Natural killer cell (primary cell): Measurements from ENCODE around the gene TREM2. TPM values are rescaled to one million over a fixed set of nuclear protein-coding genes. Genes with fewer than 3 reads are reported as not detected.
A peak's percentile ranks its signal among the peaks of the same experiment; 100 is the strongest.

Experiments
- ATAC-seq, 3 donors: fragments of 150-1000 bp in 2 of 3; fragments of 200-7000 bp in 1 of 3; cut with Tn5 transposase; 1 replicate in 1 of 3; 2 replicates in 2 of 3; pipeline ENCODE4 v1.10.0; 2021; ENCODE audit warnings: mild to moderate bottlenecking in 2 of 3, moderate library complexity in 2 of 3
- DNase-seq, 2 donors: peaks; one replicate each; pipeline versions ENCODE4 v3.0.0 to v3.0.0-alpha.2; 2013 to 2021; ENCODE audit warnings: mixed read lengths in 1 of 2
- H3K27ac ChIP-seq: one replicate; pipeline ENCODE4 v1.5.1; 2013; ENCODE audit warnings: mild to moderate bottlenecking, low read length
- H3K27me3 ChIP-seq: one replicate; pipeline ENCODE4 v1.6.1; 2013; ENCODE audit warnings: low read length; ENCODE audit not compliant: control insufficient read depth, insufficient read depth
- H3K36me3 ChIP-seq: one replicate; pipeline ENCODE4 v1.6.1; 2013; ENCODE audit warnings: low read length; ENCODE audit not compliant: control insufficient read depth, insufficient read depth
- H3K4me1 ChIP-seq: one replicate; pipeline ENCODE4 v1.6.1; 2013; ENCODE audit warnings: low read length; ENCODE audit not compliant: control insufficient read depth, insufficient read depth
- H3K4me3 ChIP-seq: one replicate; pipeline ENCODE4 v1.5.1; 2013; ENCODE audit warnings: low read length
- H3K9me3 ChIP-seq: one replicate; pipeline ENCODE4 v1.6.1; 2013; ENCODE audit warnings: low read length; ENCODE audit not compliant: control insufficient read depth, insufficient read depth
- H3K27ac Mint-ChIP-seq, 2 donors: one replicate each; pipeline ENCODE4 v1.8.0; 2022; ENCODE audit warnings: mild to moderate bottlenecking in 2 of 2, mixed read lengths in 2 of 2, moderate library complexity in 1 of 2
- H3K27me3 Mint-ChIP-seq, 2 donors: one replicate each; pipeline ENCODE4 v1.8.0; 2022; ENCODE audit warnings: low read depth in 2 of 2, mixed read lengths in 2 of 2
- H3K36me3 Mint-ChIP-seq: one replicate; pipeline ENCODE4 v1.8.0; 2022; ENCODE audit warnings: mixed read lengths
- H3K4me1 Mint-ChIP-seq, 2 donors: one replicate each; pipeline ENCODE4 v1.8.0; 2022; ENCODE audit warnings: mixed read lengths in 2 of 2
- H3K4me3 Mint-ChIP-seq: one replicate; pipeline ENCODE4 v1.8.0; 2022; ENCODE audit warnings: mild to moderate bottlenecking, moderate library complexity, mixed read lengths
- H3K9me3 Mint-ChIP-seq, 2 donors: one replicate each; pipeline ENCODE4 v1.8.0; 2022; ENCODE audit warnings: mixed read lengths in 2 of 2
- WGBS: methylation state at CpG from one replicate; pipeline ENCODE4 v1.1.7; 2013; ENCODE audit warnings: missing lambda C conversion rate; ENCODE audit not compliant: insufficient coverage; 5-methylcytosine and 5-hydroxymethylcytosine counted together
- intact Hi-C: fragments of 100-400 bp; cut with micrococcal nuclease; formaldehyde crosslinking; loops from one replicate; pipeline ENCODE4 v1.14.2; 2022
- total RNA-seq, 4 donors: library from RNA; stranded (reverse); fragments of 120-200 nt in 1 of 4; gene quantifications; one replicate each; pipeline versions ENCODE4 v1.2.3 to v1.2.4, GENCODE V29; 2013 to 2022
- TF ChIP-seq, protein P1 (sequence below): fragments of 200-600 bp; IDR thresholded peaks from one replicate; pipeline ENCODE4 v1.8.0; 2022; ENCODE audit warnings: antibody characterized with exemption

Gene TREM2
- total RNA-seq, 3 donors from 2014 or later (not counting 1 experiment from before 2014, with no cell fraction given): not detected

DNA sequence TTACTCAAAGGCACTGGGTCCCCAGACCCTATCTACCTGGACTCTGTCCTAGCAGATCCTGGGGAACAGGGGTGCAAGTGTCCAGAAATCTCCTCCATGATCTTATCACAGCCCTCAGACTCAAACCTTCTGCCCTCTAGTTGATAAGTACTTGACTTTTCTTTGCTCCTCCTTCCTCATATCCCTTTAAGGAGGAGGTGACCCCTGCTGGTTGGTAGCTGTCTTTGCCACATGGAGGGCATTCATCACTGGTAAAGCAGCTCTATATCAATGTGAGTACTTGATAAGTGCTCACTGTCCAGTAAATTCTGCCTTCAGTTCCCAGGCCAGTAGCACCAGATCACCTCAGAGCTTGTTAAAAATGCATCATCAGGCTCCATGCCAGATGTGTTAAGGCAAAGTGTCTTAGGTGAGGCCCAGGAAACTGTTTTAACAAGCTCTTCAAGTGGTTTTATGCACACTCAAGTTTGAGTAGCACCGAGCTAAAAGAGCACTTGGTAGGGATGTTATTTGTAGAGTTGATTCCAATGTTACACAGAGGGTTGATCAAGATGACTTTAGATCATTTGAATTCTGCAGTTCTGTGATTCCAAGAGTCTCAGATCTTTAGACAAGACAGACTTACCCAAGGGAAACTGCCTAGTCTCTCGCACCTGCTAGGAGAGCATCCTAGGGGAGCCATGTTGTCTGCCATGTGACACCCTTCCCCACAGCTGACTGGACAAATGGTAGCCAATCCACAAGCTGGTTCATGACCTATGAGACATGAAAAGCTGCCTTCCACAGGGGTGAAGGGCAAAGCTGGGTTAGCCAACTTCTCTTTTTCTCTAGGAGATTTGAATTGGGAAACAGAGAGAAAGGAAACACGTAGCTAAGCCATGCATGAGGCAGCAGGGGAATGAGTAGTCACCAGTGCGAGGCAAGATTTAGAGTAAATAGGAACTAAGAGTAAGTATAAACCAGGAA lies 19.4 kb upstream of the TREM2 start:
- H3K9me3 ChIP-seq: no peaks in the 10 kb centered on the region
- Mint-ChIP-seq H3K27me3 (peaks cover 2 to 8% of the 10 kb centered on the region in 2 donors), H3K9me3 (no peaks in the 10 kb centered on the region), H3K4me3 (no peak overlapping the region), H3K27ac (peak overlapping the region in 1 of 2 donors; percentile 71), H3K4me1 (peaks cover 9 to 22% of the 10 kb centered on the region in 2 donors), H3K36me3 (no peaks in the 10 kb centered on the region)
- intact Hi-C loops: loop anchor here (5.0 kb wide), 1 partner anchor 175 kb away; no protein-coding TSS in a partner anchor
- H3K4me3 ChIP-seq: no peak overlapping the region
- H3K27me3 ChIP-seq: peaks cover 3% of the 10 kb centered on the region
- peak overlapping the region; percentile 12 for H3K27ac ChIP-seq
- TF ChIP-seq, protein P1, sequence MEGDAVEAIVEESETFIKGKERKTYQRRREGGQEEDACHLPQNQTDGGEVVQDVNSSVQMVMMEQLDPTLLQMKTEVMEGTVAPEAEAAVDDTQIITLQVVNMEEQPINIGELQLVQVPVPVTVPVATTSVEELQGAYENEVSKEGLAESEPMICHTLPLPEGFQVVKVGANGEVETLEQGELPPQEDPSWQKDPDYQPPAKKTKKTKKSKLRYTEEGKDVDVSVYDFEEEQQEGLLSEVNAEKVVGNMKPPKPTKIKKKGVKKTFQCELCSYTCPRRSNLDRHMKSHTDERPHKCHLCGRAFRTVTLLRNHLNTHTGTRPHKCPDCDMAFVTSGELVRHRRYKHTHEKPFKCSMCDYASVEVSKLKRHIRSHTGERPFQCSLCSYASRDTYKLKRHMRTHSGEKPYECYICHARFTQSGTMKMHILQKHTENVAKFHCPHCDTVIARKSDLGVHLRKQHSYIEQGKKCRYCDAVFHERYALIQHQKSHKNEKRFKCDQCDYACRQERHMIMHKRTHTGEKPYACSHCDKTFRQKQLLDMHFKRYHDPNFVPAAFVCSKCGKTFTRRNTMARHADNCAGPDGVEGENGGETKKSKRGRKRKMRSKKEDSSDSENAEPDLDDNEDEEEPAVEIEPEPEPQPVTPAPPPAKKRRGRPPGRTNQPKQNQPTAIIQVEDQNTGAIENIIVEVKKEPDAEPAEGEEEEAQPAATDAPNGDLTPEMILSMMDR: peak; percentile 71
- DNase-seq: peak in 1 of 2 donors; percentile 78
- H3K4me1 ChIP-seq: peaks cover 21% of the 10 kb centered on the region
- H3K36me3 ChIP-seq: no peaks in the 10 kb centered on the region
- peak; percentile 84 to 99 (median 95) for ATAC-seq
- WGBS: 52% methylated on average over 4 of the region's 4 CpGs

DNA sequence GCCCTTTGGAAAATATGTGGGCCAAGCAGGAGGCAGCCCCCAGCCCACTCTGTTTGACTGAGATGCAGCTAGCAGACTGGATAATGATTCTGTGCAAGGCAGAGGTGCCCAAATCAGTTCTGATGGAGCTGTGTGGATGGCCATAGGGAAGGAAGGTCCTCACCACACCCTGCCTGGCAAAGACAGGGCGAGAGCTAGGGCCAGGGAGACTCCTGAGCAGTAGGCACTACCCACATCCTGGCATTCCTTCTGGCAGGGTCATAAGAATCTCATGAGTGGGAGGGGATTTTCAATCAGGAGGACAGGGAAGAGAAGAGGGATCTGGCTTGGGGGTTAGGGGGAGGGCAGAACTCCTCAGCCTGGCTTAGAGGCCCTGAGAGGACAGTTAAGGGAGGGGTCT lies 18.6 kb upstream of the TREM2 start:
- TF ChIP-seq, protein P1: no peak
- H3K27me3 Mint-ChIP-seq: peaks cover 8 to 12% of the 10 kb centered on the region in 2 donors
- 60% methylated on average over 1 of the region's 1 CpG for WGBS
- Histone ChIP-seq H3K4me3 (no peak overlapping the region), H3K27me3 (peaks cover 3% of the 10 kb centered on the region), H3K27ac (no peak overlapping the region), H3K36me3 (no peaks in the 10 kb centered on the region), H3K4me1 (peaks cover 21% of the 10 kb centered on the region), H3K9me3 (no peaks in the 10 kb centered on the region)
- H3K27ac Mint-ChIP-seq: no peak overlapping the region
- DNase-seq (no peak), ATAC-seq (no peak)
- H3K36me3 Mint-ChIP-seq: no peaks in the 10 kb centered on the region
- H3K9me3 Mint-ChIP-seq: no peaks in the 10 kb centered on the region
- intact Hi-C loops: loop anchor here (5.0 kb wide), 1 partner anchor 174 kb away; no protein-coding TSS in a partner anchor
- H3K4me3 Mint-ChIP-seq: no peak overlapping the region
- H3K4me1 Mint-ChIP-seq: peaks cover 9 to 25% of the 10 kb centered on the region in 2 donors

DNA sequence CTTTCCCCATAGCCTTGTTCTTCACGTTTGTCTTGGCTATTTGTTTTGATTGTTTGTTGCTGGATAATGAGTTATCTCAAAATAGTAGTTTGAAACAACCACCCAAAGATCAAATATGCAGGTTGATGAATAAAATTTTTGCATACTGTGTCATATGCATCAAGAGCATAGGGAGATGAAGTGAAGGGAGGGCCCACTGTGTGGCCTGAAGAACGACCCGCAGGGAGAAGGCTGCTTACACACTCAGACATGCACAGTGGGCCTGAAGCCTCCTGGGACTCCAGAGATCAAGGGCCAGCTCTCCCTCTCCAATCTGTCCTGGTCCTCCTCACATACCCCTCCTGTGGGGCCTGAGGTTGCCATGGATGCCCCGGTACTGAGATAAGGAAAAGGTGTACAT lies 16.2 kb upstream of the TREM2 start:
- Mint-ChIP-seq H3K27me3 (peaks cover 18 to 24% of the 10 kb centered on the region in 2 donors), H3K4me1 (peaks cover 9 to 17% of the 10 kb centered on the region in 2 donors), H3K4me3 (no peak overlapping the region), H3K9me3 (no peaks in the 10 kb centered on the region), H3K36me3 (no peaks in the 10 kb centered on the region), H3K27ac (no peak overlapping the region)
- Histone ChIP-seq H3K4me1 (peaks cover 11% of the 10 kb centered on the region), H3K9me3 (no peaks in the 10 kb centered on the region), H3K36me3 (no peaks in the 10 kb centered on the region), H3K27ac (no peak overlapping the region), H3K27me3 (peaks cover 3% of the 10 kb centered on the region), H3K4me3 (no peak overlapping the region)
- no peak for ATAC-seq
- WGBS: 95% methylated on average over 3 of the region's 4 CpGs
- DNase-seq: no peak
- intact Hi-C loops: no loop called here
- TF ChIP-seq, protein P1: no peak
